H1 (cell line): Measurements from ENCODE around the gene RFXAP. TPM values are rescaled to one million over a fixed set of nuclear protein-coding genes. Genes with fewer than 3 reads are reported as not detected.

ENCODE experiments used
- CREB1 ChIP-seq: IDR thresholded peaks from 2 replicates; pipeline ENCODE4 v1.6.1; 2012; ENCODE audit warnings: inconsistent platforms
- KDM4A ChIP-seq: IDR thresholded peaks from one replicate; pipeline ENCODE4 v1.7.1; 2012; ENCODE audit warnings: low read depth, mild to moderate bottlenecking, moderate library complexity, low read length, inconsistent platforms; ENCODE audit not compliant: severe bottlenecking
- NRF1 ChIP-seq: IDR thresholded peaks from 2 replicates; pipeline ENCODE4 v1.6.1; 2011; ENCODE audit warnings: mild to moderate bottlenecking, low read depth, low read length, improper control_type of control experiment
- SP4 ChIP-seq: IDR thresholded peaks from 2 replicates; pipeline ENCODE4 v1.6.1; 2012; ENCODE audit warnings: low read length, inconsistent platforms
- polyA plus RNA-seq, 7 experiments: library from polyadenylated mRNA; depleted of rRNA in 3 of 7; stranded (reverse) in 5 of 7; unstranded in 2 of 7; fragments of >200 nt in 5 of 7; fragments of 200-250 nt in 2 of 7; gene quantifications; 1 replicate in 5 of 7; 2 replicates in 1 of 7; 4 replicates in 1 of 7; pipeline versions ENCODE4 v1.2.1 to v1.2.3, GENCODE V29; 2011 to 2013; ENCODE audit warnings: missing spikeins in 2 of 7, mixed read lengths in 2 of 7
- total RNA-seq: library from RNA; stranded (reverse); fragmentation: NEBNext Ultra II Directional; extraction: Animal tissue kit (Norgen Biotek cat#: 25700); gene quantifications from 2 replicates; pipeline ENCODE4 v1.2.1, GENCODE V29; 2021

The RFXAP gene
- total and polyA plus RNA-seq, 2 of the 8 experiments (the other 6 are each of a cell fraction or from before 2014, with no cell fraction given), result 5.2 to 11.5 TPM

- TF ChIP-seq KDM4A, result no peak
- TF ChIP-seq SP4, result no peak
- no peak for TF ChIP-seq NRF1
- no peak for TF ChIP-seq CREB1
Observed at GRCh38 chr13:36829753-36830152, 10.7 kb downstream of the RFXAP start (continued).
